NK-92 (cell line): ENCODE data around the gene UTY.
"Not testable (repeated sequence)": the region's sequence is repeated elsewhere in the genome, so short reads cannot be mapped to it uniquely, and the experiment has no call there.

ENCODE experiments used
- DNase-seq: peaks from one replicate; lab custom pipeline; 2025; ENCODE audit not compliant: unreplicated experiment; lab: John Stamatoyannopoulos, UW

UTY gene

GRCh38 chrY:13312966-13313365 is 166.9 kb downstream of the UTY start:
- no peak for DNase-seq

GRCh38 chrY:13307959-13308358 is 171.9 kb downstream of the UTY start:
- no peak for DNase-seq

GRCh38 chrY:13300795-13301194 is 179.0 kb downstream of the UTY start:
- DNase-seq: no peak

GRCh38 chrY:13299411-13299810 is 180.4 kb downstream of the UTY start:
- DNase-seq: no peak

- DNase-seq: no peak
Observed at GRCh38 chrY:13296176-13296890, 183.5 kb downstream of the UTY start.

- no peak for DNase-seq
Observed at GRCh38 chrY:13295026-13295425, 184.8 kb downstream of the UTY start.

GRCh38 chrY:13291199-13291598 is 188.6 kb downstream of the UTY start:
- no peak for DNase-seq

GRCh38 chrY:13282151-13283054 is 197.4 kb downstream of the UTY start:
- DNase-seq: not testable (repeated sequence)

- no peak for DNase-seq
Observed at GRCh38 chrY:13279561-13279960, 200.3 kb downstream of the UTY start.

GRCh38 chrY:13271706-13272105 is 208.1 kb downstream of the UTY start:
- DNase-seq: no peak

- not testable (repeated sequence) for DNase-seq
Observed at GRCh38 chrY:13253941-13254440, 225.8 kb downstream of the UTY start.

GRCh38 chrY:13250421-13250820 is 229.4 kb downstream of the UTY start:
- no peak for DNase-seq

- DNase-seq: no peak
Observed at GRCh38 chrY:13243716-13244115, 236.1 kb downstream of the UTY start.

- no peak for DNase-seq
Observed at GRCh38 chrY:13233901-13234300, 245.9 kb downstream of the UTY start.

GRCh38 chrY:13233118-13233517 is 246.7 kb downstream of the UTY start:
- no peak for DNase-seq

GRCh38 chrY:13227354-13227953 is 252.4 kb downstream of the UTY start:
- DNase-seq: no peak

- DNase-seq: no peak
Observed at GRCh38 chrY:13210961-13211646, 268.7 kb downstream of the UTY start.

GRCh38 chrY:13205214-13205613 is 274.6 kb downstream of the UTY start:
- DNase-seq: no peak
